Activated CD4-positive, alpha-beta T cell treated with anti-CD3 and anti-CD28 coated beads, Interleukin-2, Interleukin-4, amounts not matched to agents 100 ng/mL and 50 ng/mL, durations not matched to agents 16 hours and 8 hours (primary cell): ENCODE data around the gene FBF1.

Experiments used
- DNase-seq: peaks from one replicate; pipeline ENCODE4 v3.0.0-alpha.2; 2020; ENCODE audit warnings: low spot score

The FBF1 gene

DNA sequence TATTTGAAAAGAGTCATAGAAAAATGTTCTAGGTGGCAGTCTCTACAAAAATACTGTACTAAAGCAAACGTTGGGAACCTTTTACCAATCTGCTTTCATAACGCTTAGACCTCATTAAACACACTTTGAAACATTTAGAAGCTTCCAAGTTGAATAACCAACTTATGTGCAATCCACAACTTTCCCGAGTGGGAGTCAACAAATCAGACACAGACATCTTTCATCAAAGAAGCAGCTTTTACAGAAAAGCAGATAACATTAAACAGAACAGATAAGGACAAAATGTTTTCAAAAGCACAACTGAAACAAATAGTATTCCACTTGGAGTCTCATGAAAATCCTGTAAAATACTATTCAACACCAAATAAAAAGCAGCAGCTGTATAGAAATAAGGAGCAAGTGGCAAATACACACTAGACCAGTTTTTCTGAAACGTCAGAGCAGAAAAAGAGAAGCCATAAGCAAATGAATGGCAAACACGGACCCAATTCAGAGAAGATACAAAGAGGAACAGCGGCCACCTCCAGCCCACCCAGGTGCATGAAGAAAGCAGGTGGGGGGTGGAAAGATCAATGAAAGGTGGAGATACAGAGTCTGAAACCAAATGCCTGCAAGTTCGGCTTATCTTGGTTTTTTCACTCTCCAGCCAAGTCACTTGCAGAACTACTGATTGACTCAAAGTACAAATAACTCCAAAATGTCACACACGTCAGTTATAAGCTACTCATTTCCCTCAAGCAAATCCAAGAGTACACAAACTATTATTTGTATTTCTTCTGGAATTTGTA is 18.4 kb upstream of the FBF1 start:
- DNase-seq: no peak

GRCh38 chr17:75950855-75951554 is 10.2 kb upstream of the FBF1 start:
- DNase-seq: no peak

GRCh38 chr17:75950421-75950820 is 9.6 kb upstream of the FBF1 start:
- no peak for DNase-seq

DNA sequence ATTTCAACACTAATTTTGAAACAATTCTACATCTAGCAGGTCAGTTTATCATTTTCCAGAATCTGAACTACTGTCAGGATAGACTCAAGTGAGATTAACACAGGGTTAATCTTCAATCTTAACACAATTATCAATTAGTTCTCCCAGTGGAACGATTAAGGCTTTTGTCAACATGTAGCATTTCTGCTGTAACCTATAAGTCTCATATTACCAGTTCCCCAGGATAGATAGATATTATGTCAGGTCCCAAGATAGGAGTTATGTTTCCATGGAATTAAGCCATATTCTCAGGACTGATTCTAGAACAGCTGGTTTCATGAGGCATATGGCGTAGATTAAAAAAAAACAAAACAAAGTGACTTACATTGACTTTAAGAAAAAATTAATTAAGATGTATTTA is 4.4 kb upstream of the FBF1 start:
- no peak for DNase-seq

DNA sequence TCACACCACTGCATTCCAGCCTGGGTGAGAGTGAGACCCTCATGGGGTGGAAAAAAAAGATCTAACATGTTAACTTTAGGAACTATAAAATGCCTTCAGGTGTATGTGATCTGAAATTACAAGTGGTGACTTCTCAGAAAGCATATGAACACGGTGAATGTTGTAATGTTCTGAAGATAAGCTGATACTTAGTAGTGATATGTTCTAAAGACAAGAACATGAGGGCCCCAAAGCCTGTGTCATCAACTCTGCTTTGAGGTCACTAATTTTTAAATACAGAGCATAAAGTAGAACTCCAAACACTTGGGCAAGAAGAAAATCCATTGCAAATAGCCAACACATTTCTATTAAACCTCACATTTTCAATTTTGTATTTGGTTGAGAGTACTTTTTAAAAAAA is 2.6 kb upstream of the FBF1 start:
- DNase-seq: no peak

DNA sequence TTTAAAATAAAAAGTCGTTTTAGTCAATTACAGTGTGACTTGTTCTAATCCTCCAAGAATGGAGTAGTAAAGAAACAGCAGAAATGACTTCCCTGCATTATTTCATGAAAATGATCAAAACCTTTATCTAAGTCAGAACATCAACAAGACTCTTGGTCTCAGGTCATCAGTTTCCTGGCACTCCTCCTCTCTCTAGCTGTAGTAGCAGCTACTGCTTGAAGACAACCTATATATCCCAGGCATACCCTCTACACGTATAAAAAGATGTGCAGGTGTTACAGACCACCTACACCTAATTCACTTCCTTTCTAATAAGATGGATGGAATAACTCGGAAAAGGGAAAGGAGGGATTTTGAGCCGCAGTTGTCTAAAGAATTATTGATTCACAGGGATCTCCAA is 1.6 kb upstream of the FBF1 start:
- DNase-seq: no peak

- no peak for DNase-seq
These were observed 589 bp upstream of the FBF1 start for GRCh38 chr17:75941442-75941819.

- no peak for DNase-seq
These were observed 3.2 kb downstream of the FBF1 start for GRCh38 chr17:75937652-75938051.

- no peak for DNase-seq
These were observed 7.0 kb downstream of the FBF1 start for GRCh38 chr17:75933808-75934207.

DNA sequence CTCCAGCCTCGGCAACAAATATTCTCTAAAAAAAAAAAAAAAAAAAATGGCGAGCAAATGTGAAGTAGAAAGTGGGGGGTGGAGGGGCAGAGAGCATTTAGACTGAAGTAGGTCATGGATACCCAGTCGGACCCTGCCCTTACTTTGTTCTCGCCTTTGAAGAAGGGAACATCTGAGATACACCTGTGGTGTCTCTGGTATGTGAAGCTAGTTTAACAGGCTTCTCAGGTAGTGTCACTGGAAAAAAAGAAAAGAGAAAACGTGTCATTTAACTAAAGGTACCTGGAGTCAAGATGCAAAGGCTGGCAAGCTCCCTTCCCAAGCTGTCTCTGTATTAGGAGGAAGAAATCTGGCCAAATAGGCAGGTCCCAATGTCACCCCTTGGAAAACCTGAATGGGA is 8.0 kb downstream of the FBF1 start:
- no peak for DNase-seq

GRCh38 chr17:75931062-75931461 is 9.8 kb downstream of the FBF1 start:
- DNase-seq: no peak

DNA sequence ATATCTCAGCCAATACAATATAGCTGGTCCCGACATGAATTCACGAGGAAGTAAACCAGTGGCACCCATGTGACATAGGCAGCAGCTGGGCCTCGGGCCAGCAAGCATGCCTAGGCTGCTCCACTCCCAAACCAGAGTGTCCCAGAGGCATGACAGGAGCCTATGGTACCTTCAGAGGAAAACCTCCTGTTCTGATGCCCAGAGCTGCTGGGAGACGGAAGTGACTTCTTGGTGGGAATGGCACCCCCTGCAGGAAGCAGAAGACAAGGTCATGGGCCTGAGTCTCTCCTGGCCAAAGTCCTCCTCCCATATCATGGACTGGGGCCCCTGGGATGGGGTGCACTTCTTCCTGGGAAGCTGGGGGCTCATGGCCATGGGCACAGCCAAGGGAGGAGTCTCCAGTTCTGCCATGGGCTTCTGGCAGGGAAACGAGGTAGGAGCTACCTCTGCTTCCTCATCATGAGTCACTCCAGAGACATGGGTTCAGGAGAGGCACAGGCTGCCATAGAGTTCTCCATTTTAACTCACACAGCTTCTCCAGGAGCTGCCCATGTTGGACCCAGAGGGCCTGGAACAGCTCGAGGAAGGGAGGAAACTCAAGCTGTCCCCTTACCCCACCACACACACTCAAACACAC is 13.4 kb downstream of the FBF1 start:
- no peak for DNase-seq

DNA sequence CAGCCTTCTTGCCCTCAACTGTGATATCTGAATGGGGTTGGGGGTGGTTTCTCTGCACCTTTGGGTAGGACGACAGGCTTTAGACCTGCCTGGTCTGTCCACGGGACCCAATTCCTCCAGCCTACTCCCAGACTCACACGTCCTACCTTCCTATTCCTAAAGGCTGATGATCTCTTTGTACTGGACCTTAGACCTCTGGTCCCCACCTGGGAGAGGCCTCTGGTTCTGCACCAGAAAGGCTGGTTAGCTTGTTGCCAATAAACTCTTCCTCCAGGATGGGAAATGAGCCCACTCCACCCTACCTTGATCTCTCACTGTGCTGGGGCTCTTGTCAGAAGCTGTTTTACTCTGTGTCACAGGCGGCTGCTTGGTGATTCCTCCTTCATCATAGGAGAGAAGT is 14.4 kb downstream of the FBF1 start:
- DNase-seq: no peak

DNA sequence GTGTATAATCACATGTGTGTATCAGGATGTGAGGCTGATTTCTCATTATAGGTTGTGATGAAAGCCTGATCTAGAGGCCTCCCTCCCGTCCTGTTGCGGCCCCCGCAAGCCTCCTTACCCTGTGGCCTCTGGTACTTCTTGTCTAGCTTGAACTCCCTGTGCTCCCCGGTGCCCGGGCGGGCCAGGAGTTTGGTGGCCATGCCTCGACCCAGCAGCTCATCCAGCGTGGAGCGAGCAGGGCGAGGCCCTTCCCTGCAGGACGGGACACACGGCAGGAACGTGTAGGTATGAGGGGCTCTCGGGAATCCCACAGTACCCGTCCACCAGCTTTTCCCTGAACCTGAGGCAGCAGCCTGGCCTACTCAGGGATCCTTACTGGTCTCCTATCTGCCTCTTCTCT is 14.9 kb downstream of the FBF1 start:
- no peak for DNase-seq

DNA sequence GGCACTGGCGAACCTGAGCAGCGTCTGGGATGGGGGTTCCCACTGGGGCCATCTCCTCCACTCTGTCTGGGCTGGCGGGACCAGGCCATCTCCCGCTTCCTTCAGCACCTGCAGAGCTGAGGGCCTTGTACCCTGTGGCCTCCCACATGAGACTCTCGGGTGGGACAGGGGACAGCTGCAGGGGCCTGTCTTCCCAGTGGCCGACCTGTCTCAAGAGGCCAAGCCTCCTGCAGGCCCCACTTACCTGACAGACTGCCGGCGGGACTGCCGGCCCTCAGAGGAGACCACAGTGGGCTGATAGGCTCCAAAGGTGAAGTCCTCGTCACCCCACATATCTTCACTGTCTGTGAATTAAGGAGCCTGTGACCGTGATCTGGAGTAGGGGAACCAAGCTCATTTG is 15.7 kb downstream of the FBF1 start:
- DNase-seq: no peak

DNA sequence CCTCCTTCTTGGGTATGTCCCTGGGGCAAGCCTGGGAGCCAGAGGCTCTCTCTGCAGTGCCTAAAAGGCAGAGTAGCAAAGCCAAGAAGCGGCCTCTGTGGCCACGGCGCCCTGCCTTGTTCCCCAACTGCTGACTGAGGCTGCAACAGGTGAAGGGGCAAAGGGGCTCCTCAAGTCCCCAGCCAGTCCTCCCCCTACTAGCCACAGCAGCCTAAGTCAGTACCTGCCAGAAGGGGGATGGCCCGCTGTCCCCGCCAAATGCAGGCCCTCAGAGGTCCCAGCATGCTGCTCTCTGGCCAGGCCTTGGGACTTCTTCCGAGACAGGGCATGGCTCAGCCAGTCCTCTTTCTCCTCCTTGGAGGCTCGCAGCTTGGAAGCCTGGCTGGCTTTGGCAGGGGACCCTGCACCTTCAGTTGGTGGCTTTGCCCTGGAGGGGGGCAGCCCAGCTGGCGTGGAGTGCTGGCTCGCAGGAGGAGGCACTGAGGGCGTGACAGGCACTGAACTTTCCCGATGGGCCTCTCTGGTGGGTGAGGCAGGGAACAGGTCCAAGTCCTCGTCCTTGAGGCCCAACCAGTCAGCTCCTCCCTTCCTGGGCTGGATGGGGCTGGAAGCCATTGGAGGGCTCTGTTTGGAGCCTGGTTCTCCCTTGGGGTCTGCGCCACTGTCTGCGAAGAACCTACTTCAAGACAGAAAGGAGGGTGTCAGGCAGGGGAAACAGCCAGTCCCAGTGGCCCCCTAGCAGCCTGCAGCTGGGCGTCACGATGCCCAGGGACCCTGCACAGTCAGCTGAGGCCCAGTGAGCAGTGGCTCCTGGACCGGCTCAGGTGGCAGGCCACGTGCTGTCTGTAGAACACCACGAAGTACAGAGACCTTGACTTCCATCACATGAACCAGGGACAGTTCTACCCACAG is 17.6 kb downstream of the FBF1 start:
- no peak for DNase-seq

GRCh38 chr17:75922173-75922961 is 18.5 kb downstream of the FBF1 start:
- no peak for DNase-seq

DNA sequence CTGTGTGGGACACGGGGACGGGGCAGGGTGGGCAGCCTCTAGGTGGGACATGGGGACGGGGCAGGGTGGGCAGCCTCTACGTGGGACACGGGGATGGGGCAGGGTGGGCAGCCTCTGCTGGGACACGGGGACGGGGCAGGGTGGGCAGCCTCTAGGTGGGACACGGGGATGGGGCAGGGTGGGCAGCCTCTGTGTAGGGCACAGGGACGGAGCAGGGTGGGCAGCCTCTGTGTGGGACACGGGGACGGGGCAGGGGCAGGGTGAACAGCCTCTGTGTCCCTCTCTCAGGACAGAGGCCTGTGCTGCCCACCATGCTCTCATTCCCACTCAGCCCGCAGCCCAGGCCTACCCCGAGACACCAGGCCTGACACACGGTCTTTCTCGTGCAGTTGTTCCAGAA is 19.2 kb downstream of the FBF1 start:
- DNase-seq: no peak

DNA sequence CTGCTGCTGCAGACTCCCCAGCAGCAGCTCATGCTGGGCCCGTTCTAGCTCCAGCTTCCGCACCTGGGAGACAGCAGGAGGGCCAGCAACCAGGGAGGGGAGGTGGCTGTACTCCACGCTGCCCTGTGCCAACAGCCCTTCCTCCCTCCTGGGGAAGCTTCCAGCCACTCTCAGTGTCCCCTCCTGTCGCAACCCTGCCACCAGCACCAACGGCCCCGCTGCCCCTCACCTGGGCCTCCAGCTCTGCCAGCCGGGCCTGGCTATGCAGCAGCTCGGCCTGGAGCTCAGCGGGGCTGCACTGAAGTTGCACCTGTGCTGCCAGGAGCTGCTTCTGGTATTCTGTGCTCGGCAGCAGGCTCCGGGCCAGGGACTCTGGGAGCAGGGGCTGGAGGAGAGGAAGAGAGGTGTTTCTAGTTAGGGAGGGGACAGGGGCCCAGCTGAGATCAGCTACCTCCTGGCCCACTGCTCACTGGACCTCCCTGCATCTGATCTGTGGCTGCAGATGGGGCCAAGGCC is 20.7 kb downstream of the FBF1 start:
- DNase-seq: no peak

GRCh38 chr17:75919611-75920010 is 21.2 kb downstream of the FBF1 start:
- no peak for DNase-seq

GRCh38 chr17:75917917-75918445 is 22.9 kb downstream of the FBF1 start:
- no peak for DNase-seq
